Naive B cell (primary cell): ENCODE measurements around the gene C1QTNF6. TPM values are rescaled to one million over a fixed set of nuclear protein-coding genes. Genes with fewer than 3 reads are reported as not detected.
"Not testable (repeated sequence)": the region's sequence is repeated elsewhere in the genome, so short reads cannot be mapped to it uniquely, and the experiment has no call there.

Experiments
- ATAC-seq, 2 donors: fragments of 150-1000 bp; cut with Tn5 transposase; 2 replicates each; pipeline ENCODE4 v1.10.0; 2021; ENCODE audit warnings: low read depth in 2 of 2, mild to moderate bottlenecking in 2 of 2, moderate library complexity in 2 of 2
- DNase-seq: peaks from one replicate; pipeline ENCODE4 v3.0.0; 2022
- H3K27ac Mint-ChIP-seq, 6 donors: one replicate each; pipeline ENCODE4 v1.8.0; 2020 to 2022; ENCODE audit warnings: mild to moderate bottlenecking in 6 of 6, mixed read lengths in 6 of 6, moderate library complexity in 5 of 6, inconsistent platforms in 2 of 6
- H3K27me3 Mint-ChIP-seq, 3 donors: one replicate each; pipeline ENCODE4 v1.8.0; 2021 to 2022; ENCODE audit warnings: mixed read lengths in 3 of 3, mild to moderate bottlenecking in 1 of 3
- H3K36me3 Mint-ChIP-seq, 2 donors: one replicate each; pipeline ENCODE4 v1.8.0; 2020 to 2022; ENCODE audit warnings: mixed read lengths in 2 of 2, inconsistent platforms in 1 of 2, mild to moderate bottlenecking in 1 of 2
- H3K4me1 Mint-ChIP-seq, 3 donors: one replicate each; pipeline ENCODE4 v1.8.0; 2020 to 2022; ENCODE audit warnings: mixed read lengths in 3 of 3, inconsistent platforms in 1 of 3, mild to moderate bottlenecking in 1 of 3, moderate library complexity in 1 of 3
- H3K4me3 Mint-ChIP-seq, 8 donors: one replicate each; pipeline ENCODE4 v1.8.0; 2020 to 2022; ENCODE audit warnings: mild to moderate bottlenecking in 8 of 8, mixed read lengths in 8 of 8, moderate library complexity in 8 of 8, inconsistent platforms in 2 of 8
- H3K9me3 Mint-ChIP-seq, 7 donors: one replicate each; pipeline ENCODE4 v1.8.0; 2020 to 2022; ENCODE audit warnings: mixed read lengths in 7 of 7, mild to moderate bottlenecking in 5 of 7, inconsistent platforms in 2 of 7, moderate library complexity in 1 of 7
- polyA plus RNA-seq, 6 donors: library from polyadenylated mRNA; unstranded; fragments of 300-500 nt; fragmentation: Illumina TruSeq; gene quantifications; one replicate each; pipeline ENCODE4 v1.2.3, GENCODE V29; 2021; ENCODE audit warnings: low read depth in 6 of 6

Gene C1QTNF6
- polyA plus RNA-seq, 6 donors from 2014 or later, result 1.1 to 2.0 (median 1.5) TPM; not detected in 1

DNA sequence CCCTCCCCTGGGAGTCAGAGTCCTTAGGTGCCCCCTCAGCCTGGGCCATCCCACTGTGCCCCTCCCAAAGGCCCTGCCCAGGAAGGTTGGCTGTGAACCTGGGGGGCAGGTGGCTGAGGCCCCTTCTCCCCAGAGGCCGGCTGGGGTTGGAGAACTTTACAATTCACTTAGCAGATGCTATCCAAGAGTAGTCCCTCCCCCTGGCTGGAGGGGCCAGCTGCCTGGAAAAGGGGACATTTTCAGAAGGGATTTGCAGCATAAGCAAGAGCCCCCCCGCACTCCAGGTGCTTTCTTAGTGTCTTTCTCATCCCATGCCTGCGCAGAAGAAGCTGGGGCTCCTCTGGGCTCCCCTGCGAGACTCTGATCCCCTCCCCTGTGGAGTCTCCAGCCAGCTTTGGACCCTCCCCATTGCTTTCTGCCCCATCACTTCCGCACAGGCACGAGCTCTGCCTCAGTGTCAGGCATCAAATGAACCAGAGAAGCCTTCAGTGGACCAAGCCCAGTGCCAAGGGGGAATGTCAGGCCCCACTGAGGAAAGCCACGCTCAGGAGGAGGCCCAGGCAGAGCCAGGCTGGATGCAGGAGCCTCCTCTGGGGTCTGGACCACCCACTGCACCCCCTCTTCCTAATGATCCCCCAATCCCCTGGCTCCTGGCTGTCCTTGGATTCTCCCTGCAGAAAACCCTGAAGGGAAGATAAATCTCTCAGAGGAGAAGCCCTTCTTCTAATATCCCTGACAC, 20.5 kb upstream of the C1QTNF6 start:
- ATAC-seq (no peak), DNase-seq (no peak)
- Mint-ChIP-seq H3K27me3 (no peaks in the 10 kb centered on the region), H3K4me1 (peaks cover 18 to 20% (median 18%) of the 10 kb centered on the region in 3 donors), H3K27ac (no peak overlapping the region), H3K36me3 (no peaks in the 10 kb centered on the region), H3K4me3 (peak overlapping the region in 1 of 8 donors; percentile 47), H3K9me3 (no peaks in the 10 kb centered on the region)

DNA sequence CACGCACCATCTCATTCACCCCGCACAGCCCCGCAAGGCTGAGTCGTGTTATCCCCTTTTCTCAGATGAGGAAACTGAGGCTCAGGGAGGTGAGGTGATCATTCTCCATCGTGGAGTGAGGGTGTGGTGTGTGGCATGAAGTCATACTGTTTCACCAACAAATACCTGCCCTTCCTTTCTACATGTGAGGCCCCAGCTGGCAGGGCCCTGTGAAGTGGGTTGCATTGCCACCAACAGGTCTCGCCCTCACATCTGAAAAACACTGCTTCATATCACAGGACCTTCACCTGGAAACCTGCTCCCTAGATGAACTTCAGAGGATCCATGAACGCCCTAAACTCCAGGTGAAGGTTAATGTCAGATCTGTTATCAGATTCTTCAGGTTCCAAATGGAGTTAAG, 19.9 kb upstream of the C1QTNF6 start:
- no peak overlapping the region for H3K27ac Mint-ChIP-seq
- H3K36me3 Mint-ChIP-seq, result no peaks in the 10 kb centered on the region
- H3K4me3 Mint-ChIP-seq, result no peak overlapping the region
- no peak for DNase-seq
- ATAC-seq, result no peak
- H3K4me1 Mint-ChIP-seq, result peaks cover 18 to 20% (median 18%) of the 10 kb centered on the region in 3 donors
- no peaks in the 10 kb centered on the region for H3K9me3 Mint-ChIP-seq
- H3K27me3 Mint-ChIP-seq, result no peaks in the 10 kb centered on the region

DNA sequence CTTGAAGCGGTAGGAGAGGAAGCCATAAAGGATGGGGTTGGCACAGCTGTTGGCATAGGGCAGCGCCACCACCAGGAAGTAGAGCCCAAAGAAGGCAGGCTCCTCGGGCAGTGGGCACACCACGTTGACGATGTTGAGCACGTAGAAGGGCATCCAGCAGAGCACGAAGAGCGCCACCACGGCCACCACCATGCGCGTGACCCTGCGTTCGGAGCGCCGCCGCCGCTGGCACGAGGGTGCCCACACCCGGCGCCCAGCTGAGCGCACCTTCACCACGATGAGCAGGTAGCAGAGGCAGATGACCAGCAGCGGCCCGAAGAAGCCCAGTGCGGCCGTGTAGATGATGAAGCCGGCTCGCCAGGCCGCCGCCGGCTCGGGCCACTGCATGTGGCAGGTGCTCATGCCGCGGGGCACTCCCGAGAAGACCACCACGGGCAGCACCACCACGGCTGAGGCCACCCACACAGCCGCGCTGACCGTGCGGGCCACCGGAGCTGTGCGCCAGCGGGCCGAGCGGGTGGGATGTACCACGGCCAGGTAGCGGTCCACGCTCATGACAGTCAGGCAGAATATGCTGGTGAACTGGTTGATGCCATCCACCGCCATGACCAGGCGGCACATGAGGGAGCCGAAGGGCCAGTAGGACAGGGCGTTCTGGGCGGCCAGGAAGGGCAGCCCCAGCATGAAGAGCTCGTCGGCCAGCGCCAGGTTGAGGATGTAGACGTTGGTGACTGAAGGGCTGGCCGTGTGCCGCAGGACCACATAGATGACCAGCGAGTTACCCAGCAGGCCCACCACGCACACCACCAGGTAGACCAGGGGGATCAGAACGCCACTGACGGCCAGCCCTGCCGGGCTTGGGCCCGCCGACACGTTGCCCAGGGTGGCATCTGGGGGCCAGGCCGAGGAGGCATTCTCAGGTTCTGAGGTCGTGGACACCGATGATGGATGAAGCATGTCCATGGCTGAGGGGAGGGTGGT, 19.1 kb upstream of the C1QTNF6 start:
- DNase-seq (no peak), ATAC-seq (no peak)
- Mint-ChIP-seq H3K4me3 (no peak overlapping the region), H3K9me3 (no peaks in the 10 kb centered on the region), H3K4me1 (peaks cover 16 to 20% (median 17%) of the 10 kb centered on the region in 3 donors), H3K27me3 (no peaks in the 10 kb centered on the region), H3K36me3 (no peaks in the 10 kb centered on the region), H3K27ac (no peak overlapping the region)

DNA sequence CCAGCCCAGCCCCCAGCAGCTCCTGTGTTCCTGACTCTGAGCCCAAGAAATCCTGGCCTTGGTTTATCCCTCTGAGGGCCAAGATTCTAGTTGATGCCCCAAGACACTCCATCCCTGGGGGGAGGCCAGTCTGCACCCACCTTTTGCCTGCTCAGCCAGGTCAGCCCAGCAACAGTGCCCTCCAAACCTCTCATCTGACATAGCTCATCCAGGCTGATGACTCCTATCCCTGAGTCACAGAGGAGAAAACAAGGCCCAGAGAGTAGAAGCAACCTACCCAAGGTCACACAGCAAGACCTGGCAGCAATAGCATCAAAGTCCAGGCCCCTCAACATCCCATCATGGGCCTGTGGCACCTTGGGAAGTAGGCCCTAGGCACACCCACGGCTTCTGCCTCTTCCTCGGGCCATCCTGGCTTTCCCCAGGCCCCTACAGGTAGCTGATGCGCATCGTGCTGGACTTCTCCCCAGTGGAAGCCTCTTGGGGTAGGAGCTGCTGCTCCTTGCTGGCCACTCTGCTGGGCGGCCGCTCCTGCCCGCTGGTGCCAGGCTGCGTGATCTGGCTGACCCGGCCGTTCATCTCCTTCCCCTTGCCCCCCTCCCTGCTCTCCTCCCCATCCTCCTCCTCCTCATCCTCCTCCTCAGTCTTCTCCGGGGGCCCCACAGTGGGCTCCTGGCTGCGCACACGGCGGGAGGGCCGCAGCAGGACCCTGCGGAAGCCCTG, 18.2 kb upstream of the C1QTNF6 start:
- Mint-ChIP-seq H3K4me3 (no peak overlapping the region), H3K4me1 (peaks cover 12 to 22% (median 20%) of the 10 kb centered on the region in 3 donors), H3K9me3 (no peaks in the 10 kb centered on the region), H3K27me3 (no peaks in the 10 kb centered on the region), H3K36me3 (no peaks in the 10 kb centered on the region), H3K27ac (peak overlapping the region in 1 of 6 donors; percentile 50)
- ATAC-seq (no peak), DNase-seq (no peak)

DNA sequence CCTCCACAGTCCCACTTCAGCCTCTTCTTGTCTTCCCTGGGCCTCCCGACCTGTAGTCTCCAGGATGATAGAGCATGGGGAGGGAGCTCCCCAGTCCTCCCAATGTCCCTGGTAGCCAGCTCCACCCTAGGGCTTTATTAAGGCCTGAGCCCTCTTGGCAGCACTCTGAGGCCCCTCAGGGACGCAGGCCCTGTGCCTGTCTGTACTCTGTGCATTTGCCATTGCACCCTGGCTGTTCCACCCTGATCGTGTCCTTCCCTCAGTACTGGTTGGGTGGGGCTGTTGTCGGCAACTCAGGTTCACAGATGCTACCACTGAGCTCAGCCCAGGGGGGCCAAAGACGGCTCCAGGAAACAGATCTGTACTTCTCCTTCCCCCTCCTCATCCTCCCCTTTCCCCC, 17.0 kb upstream of the C1QTNF6 start:
- DNase-seq (no peak), ATAC-seq (no peak)
- Mint-ChIP-seq H3K27ac (peak overlapping the region in 2 of 6 donors; percentile 88 to 94), H3K4me1 (peaks cover 18 to 33% (median 27%) of the 10 kb centered on the region in 3 donors), H3K9me3 (no peaks in the 10 kb centered on the region), H3K27me3 (no peaks in the 10 kb centered on the region), H3K36me3 (no peaks in the 10 kb centered on the region), H3K4me3 (no peak overlapping the region)

DNA sequence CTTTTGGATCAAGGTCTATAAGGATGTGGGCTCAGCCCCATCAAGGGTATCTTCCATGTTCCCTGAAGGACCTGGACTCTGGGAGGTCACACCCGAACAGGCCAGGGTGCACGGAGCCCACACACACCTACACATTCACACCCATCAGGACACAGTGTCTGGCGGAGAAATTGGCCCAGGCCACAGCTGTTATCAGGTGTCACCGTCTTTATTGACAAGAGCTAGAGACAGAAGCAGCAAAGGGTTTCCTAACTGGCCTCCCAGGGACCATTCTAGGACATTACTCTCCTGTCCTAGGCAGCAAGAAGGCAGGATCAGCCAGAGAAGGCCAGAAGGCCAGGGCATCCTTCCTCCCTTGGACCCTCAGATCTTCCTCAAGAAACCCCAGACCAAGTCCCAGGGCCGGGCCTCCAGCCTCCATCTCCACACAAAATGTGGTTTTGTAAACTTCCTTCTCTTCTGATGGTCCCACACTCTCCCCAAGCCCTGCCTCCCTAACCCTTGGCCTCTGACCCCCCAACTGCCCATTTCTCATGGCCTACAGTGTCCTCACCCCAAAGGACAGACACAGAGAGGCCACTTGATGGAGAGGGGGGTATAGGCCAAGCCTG, 16.1 kb upstream of the C1QTNF6 start:
- Mint-ChIP-seq H3K9me3 (no peaks in the 10 kb centered on the region), H3K4me1 (peaks cover 20 to 38% (median 36%) of the 10 kb centered on the region in 3 donors), H3K36me3 (no peaks in the 10 kb centered on the region), H3K27me3 (no peaks in the 10 kb centered on the region), H3K4me3 (no peak overlapping the region), H3K27ac (peak overlapping the region in 1 of 6 donors; percentile 83)
- ATAC-seq, result no peak
- DNase-seq, result no peak

DNA sequence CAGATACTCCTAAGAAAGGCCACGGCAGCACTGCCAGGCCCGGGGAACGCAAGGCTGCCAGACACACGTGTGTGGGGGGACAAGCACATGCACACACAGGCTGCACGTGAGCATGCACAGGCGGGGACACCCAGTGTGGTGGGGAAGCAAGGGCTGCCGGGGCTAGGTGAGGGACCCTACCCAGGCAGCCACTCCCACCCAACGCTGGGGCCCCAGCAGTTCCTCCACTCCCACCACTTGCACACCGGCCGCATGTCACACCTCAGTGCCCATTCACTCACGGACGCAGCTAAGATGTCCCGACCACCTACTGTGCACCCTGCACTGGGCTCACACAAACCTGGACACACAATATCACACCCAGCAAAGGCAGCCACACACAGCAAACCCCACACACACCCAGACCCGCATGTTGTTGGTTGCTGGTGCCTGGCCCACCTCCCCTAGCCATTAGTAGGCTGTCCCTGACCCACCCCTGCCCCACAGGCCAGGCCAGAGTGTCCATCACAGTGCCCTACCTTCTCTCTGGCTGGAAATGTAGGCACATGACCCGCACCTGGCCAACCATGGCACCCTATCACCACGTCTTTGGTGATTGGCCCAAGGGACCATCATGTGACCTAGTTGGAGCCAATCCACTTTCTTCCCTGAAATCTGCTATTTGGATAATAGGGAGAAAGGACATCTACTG, 15.5 kb upstream of the C1QTNF6 start:
- Mint-ChIP-seq H3K4me1 (peaks cover 18 to 38% (median 33%) of the 10 kb centered on the region in 3 donors), H3K9me3 (no peaks in the 10 kb centered on the region), H3K4me3 (no peak overlapping the region), H3K36me3 (no peaks in the 10 kb centered on the region), H3K27ac (no peak overlapping the region), H3K27me3 (no peaks in the 10 kb centered on the region)
- no peak for DNase-seq
- no peak for ATAC-seq

DNA sequence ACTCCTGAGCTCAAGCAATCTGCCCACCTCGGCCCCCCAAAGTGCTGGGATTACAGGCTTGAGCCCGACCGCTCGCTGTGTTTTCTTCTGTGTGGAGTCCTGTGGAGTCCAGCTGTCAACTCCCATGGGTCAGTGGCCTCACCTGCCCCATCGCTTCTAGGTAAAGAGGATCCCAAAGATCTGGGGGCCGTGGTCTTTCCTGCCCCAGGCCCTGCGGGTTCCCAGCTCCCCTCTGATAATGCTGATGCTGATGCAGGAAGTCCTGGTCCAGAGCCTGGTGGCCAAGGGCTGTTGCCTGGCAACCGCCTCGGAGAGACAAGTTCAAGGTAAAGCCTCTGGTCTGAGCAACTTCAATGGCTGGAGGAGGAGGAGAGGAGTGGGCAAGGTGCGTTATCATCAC, 14.7 kb upstream of the C1QTNF6 start:
- Mint-ChIP-seq H3K36me3 (no peaks in the 10 kb centered on the region), H3K9me3 (no peaks in the 10 kb centered on the region), H3K27me3 (no peaks in the 10 kb centered on the region), H3K4me3 (no peak overlapping the region), H3K27ac (peak overlapping the region in 2 of 6 donors; percentile 58 to 59), H3K4me1 (peaks cover 22 to 45% (median 38%) of the 10 kb centered on the region in 3 donors)
- no peak for DNase-seq
- no peak for ATAC-seq

DNA sequence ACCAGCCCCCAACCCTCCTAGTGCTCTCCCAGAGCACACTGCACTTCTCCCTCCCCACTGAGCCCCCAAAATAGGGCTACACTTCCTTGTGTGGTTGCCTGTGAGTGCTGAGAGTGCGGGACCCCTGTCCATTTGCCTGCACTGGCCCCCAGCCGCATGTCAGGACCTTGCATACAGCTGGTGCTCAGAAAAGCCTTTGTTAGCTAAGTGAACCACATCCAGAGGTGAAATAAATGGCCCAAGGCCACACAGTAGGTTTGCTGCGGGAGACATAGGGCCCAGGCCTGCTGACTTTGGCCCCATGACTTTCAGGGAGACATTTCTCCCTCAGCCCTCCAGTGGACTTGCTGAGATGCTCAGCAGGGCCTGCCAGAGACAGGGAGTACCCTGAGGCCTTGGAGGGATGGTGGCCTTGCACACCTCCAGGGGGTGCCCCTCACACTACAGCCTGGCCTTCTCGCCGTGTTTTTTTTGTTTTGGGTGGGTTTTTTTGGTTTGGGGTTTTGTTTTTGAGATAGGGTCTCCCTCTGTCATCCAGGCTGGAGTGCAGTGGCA, 14.0 kb upstream of the C1QTNF6 start:
- Mint-ChIP-seq H3K27me3 (no peaks in the 10 kb centered on the region), H3K9me3 (no peaks in the 10 kb centered on the region), H3K4me3 (peak overlapping the region in 1 of 8 donors; percentile 18), H3K27ac (peak overlapping the region in 1 of 6 donors; percentile 64), H3K36me3 (no peaks in the 10 kb centered on the region), H3K4me1 (peaks cover 22 to 48% (median 38%) of the 10 kb centered on the region in 3 donors)
- ATAC-seq, result no peak
- no peak for DNase-seq

DNA sequence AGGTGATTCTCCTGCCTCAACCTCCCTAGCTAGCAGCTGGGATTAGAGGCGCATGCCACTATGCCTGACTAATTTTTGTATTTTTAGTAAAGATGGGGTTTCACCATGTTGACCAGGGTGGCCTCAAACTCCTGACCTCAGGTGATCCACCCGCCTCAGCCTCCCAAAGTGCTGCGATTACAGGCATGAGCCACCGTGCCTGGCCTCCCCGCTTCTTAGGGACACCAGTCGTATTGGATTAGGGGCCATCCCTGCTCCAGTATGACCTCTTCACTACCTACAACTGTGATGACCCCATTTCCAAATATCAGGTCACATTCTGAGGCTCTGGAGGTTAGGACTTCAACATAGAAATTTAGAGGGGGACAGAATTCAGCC, 13.4 kb upstream of the C1QTNF6 start:
- not testable (repeated sequence) for H3K27me3 Mint-ChIP-seq, H3K9me3 Mint-ChIP-seq, H3K36me3 Mint-ChIP-seq, H3K4me3 Mint-ChIP-seq, DNase-seq, ATAC-seq
- H3K27ac Mint-ChIP-seq, result peak overlapping the region in 2 of 6 donors; percentile 11 to 64
- H3K4me1 Mint-ChIP-seq, result peaks cover 22 to 48% (median 38%) of the 10 kb centered on the region in 3 donors

DNA sequence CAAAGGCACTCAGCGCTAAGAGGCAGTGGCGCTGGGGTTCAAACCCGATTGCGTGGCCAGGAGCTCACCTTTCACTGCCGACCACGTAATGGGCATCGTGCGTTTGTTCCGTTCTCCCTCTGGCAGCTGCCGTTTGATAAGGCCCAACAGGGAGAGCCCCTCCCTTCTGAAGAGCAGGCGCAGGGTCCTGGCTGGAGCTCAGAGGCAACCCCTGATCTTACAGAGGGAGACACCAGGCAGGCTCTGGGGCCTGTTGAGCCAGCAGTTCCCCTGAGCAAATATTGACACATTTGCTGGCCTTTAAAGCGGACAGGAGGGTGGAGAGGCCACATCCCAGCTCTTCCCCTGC, 11.7 kb upstream of the C1QTNF6 start:
- no peaks in the 10 kb centered on the region for H3K9me3 Mint-ChIP-seq
- ATAC-seq (no peak), DNase-seq (no peak)
- H3K27me3 Mint-ChIP-seq, result no peaks in the 10 kb centered on the region
- peak overlapping the region in 5 of 6 donors; percentile 33 to 97 (median 90) for H3K27ac Mint-ChIP-seq
- H3K36me3 Mint-ChIP-seq, result no peaks in the 10 kb centered on the region
- H3K4me3 Mint-ChIP-seq, result peak overlapping the region in 6 of 8 donors; percentile 82 to 92 (median 88)
- H3K4me1 Mint-ChIP-seq, result peaks cover 15 to 41% (median 26%) of the 10 kb centered on the region in 3 donors

DNA sequence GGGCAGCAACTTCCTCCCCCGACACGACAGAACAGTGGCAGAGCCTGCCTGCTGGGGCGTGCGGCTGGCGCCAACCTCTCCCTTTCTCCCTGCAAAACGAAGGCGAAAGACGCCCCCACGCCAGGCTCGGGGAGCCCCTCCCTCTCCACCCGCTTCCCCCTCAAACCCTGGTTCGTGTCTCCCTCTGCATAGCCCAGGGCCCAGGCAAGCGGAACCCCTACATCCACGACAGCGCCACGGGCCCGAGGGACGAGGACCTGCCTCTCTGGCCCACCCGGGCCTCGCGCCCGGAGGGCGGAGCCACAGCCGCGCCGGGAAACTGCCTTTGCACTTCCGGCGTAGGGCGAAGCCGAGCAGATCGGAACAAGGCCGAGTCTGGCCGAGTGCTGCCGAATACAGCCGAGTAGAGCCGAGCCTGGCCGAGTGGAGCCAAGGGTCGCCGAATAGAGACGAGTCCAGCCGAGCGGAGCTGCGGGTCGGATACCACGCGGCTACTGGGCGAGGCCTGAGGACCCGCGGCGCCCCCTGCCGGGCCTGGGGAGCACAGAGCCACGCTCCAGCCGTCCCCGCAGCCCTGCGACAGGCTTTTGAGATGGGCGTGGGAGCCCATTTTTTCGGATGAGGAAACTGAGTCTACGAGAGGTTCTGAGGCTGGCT, 11.2 kb upstream of the C1QTNF6 start:
- H3K9me3 Mint-ChIP-seq, result no peaks in the 10 kb centered on the region
- peak overlapping the region; percentile 61 to 97 (median 89) for H3K27ac Mint-ChIP-seq
- peak; percentile 93 to 94 for ATAC-seq
- H3K4me1 Mint-ChIP-seq, result peaks cover 15 to 39% (median 25%) of the 10 kb centered on the region in 3 donors
- no peaks in the 10 kb centered on the region for H3K36me3 Mint-ChIP-seq
- H3K27me3 Mint-ChIP-seq, result no peaks in the 10 kb centered on the region
- peak overlapping the region; percentile 82 to 93 (median 89) for H3K4me3 Mint-ChIP-seq
- peak; percentile 100 for DNase-seq
